GM19452 (cell line): ENCODE measurements around the gene PPM1B.
"Not testable (repeated sequence)": the region's sequence is repeated elsewhere in the genome, so short reads cannot be mapped to it uniquely, and the experiment has no call there.

Source experiments
- ATAC-seq: cut with Tn5 transposase; IDR thresholded peaks from one replicate; pipeline ENCODE4 v1.9.1; 2021; ENCODE audit not compliant: unreplicated experiment

Gene PPM1B

GRCh38 chr2:44246840-44247369, 78.2 kb downstream of the PPM1B start:
- ATAC-seq, result no peak

- ATAC-seq, result no peak
These were observed 79.2 kb downstream of the PPM1B start for GRCh38 chr2:44247924-44248323.

- ATAC-seq, result not testable (repeated sequence)
These were observed 80.6 kb downstream of the PPM1B start for GRCh38 chr2:44249269-44249668.

GRCh38 chr2:44250376-44250775, 81.7 kb downstream of the PPM1B start:
- no peak for ATAC-seq

GRCh38 chr2:44254023-44254422, 85.3 kb downstream of the PPM1B start:
- no peak for ATAC-seq

- not testable (repeated sequence) for ATAC-seq
These were observed 87.0 kb downstream of the PPM1B start for GRCh38 chr2:44255704-44256103.

GRCh38 chr2:44257802-44258201, 89.1 kb downstream of the PPM1B start:
- ATAC-seq, result not testable (repeated sequence)

GRCh38 chr2:44267269-44267795, 98.7 kb downstream of the PPM1B start:
- ATAC-seq, result no peak

GRCh38 chr2:44267796-44268648, 99.3 kb downstream of the PPM1B start:
- no peak for ATAC-seq

GRCh38 chr2:44269831-44270230, 101.2 kb downstream of the PPM1B start:
- no peak for ATAC-seq

GRCh38 chr2:44271296-44271695, 102.6 kb downstream of the PPM1B start:
- no peak for ATAC-seq

- ATAC-seq, result no peak
These were observed 104.4 kb downstream of the PPM1B start for GRCh38 chr2:44273076-44273475.

- no peak for ATAC-seq
These were observed 104.9 kb downstream of the PPM1B start for GRCh38 chr2:44273596-44273995.

GRCh38 chr2:44275927-44276303, 107.2 kb downstream of the PPM1B start:
- no peak for ATAC-seq

- no peak for ATAC-seq
These were observed 108.9 kb downstream of the PPM1B start for GRCh38 chr2:44277541-44277940.

GRCh38 chr2:44280869-44281268, 112.2 kb downstream of the PPM1B start:
- ATAC-seq, result no peak
